C4-2B (cell line): Measurements from ENCODE around the gene KRT3.

Experiments
- ZFX ChIP-seq: fragments of 450-650 bp; IDR thresholded peaks from 2 replicates; pipeline ENCODE4 v1.6.1; 2017
- TF ChIP-seq, protein P1 (sequence below): fragments of 450-650 bp; conservative IDR thresholded peaks from 2 replicates; pipeline ENCODE4 v1.5.1; 2017; ENCODE audit warnings: mild to moderate bottlenecking

DNA sequence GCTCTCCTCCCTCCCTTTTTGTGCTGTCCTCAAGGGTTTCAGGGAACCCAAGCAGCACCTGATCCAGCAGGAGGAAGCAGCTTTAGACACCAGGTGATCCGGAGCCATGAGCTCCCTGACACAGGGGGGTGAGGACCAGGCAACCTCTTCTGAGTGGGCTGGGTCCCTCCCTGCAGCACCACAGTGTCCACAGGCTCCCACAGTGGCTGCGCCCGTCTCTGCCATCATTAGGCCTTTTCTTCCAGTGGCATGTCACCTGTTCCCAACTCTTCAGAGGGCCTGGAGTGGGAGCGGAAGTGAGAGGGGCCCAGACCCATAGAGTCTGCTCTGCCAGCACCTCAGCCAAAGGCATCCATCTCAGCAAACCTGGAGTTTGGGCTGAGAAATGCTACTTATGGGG is 18.4 kb downstream of the KRT3 start:
- TF ChIP-seq, protein P1, sequence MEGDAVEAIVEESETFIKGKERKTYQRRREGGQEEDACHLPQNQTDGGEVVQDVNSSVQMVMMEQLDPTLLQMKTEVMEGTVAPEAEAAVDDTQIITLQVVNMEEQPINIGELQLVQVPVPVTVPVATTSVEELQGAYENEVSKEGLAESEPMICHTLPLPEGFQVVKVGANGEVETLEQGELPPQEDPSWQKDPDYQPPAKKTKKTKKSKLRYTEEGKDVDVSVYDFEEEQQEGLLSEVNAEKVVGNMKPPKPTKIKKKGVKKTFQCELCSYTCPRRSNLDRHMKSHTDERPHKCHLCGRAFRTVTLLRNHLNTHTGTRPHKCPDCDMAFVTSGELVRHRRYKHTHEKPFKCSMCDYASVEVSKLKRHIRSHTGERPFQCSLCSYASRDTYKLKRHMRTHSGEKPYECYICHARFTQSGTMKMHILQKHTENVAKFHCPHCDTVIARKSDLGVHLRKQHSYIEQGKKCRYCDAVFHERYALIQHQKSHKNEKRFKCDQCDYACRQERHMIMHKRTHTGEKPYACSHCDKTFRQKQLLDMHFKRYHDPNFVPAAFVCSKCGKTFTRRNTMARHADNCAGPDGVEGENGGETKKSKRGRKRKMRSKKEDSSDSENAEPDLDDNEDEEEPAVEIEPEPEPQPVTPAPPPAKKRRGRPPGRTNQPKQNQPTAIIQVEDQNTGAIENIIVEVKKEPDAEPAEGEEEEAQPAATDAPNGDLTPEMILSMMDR: no peak
- TF ChIP-seq ZFX: no peak
